ENCODE results near the gene LRRTM4. TPM values are rescaled to one million over a fixed set of nuclear protein-coding genes. Genes with fewer than 3 reads are reported as not detected.
A peak's percentile ranks its signal among the peaks of the same experiment; 100 is the strongest.

LRRTM4 gene
- total RNA-seq (0.19 TPM), polyA plus RNA-seq (ENCODE audit: insufficient read depth, low read depth, low replicate concordance) (not detected)
- long read RNA-seq, donor 1: 0 reads
- long read RNA-seq, donor 2: 0 reads
- long read RNA-seq, donor 3: 0 reads
- long read RNA-seq, donor 4: 0 reads
- long read RNA-seq, donor 5: 0 reads
- long read RNA-seq, donor 6: 0 reads
- long read RNA-seq, donor 7: 0 reads
- long read RNA-seq, donor 8: 0 reads
- long read RNA-seq, donor 9: 0 reads
- long read RNA-seq, donor 10: 0 reads

DNA sequence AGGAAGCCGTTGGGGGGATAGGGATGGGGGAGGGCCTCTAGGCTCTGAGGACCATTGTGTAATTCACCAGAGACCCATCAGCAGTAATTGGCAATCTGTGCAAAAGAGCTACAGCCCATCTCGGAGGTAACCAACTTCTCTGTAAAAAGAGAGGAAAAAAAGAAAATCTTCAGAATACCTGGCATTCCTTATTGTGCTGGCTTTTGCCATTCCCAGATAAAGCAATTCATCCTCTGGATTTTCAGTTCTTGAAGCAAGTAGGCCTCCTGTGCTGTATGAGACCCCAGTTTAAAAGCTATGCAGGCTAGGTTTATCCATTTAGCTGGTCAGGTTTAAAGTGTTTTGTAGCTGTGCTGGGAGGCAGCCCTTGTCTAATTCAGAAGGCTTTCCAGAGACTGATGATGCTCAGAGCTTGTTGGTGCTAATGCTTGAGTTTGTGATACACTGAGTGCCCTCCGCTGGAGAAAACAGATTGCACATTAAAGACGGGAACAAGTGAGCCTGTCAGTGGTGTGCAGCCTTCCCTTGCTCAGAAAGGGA lies at the start of gene LRRTM4:
LRRTM4 (minus strand) TSS at position 446 of the 540 bp plus-strand sequence.
- Histone ChIP-seq H3K27me3 (ENCODE audit: control insufficient read depth, insufficient read depth, low read length) (no peaks in the 10 kb centered on the region), H3K9me3 (ENCODE audit: control insufficient read depth in 2 of 3, insufficient read depth in 1 of 3, low read length in 3 of 3) (no peaks in the 10 kb centered on the region), H3K4me3 (ENCODE audit: low read length in 3 of 3) (peak within 1 kb of the TSS in 1 of 3 donors; percentile 39), H3K4me1 (ENCODE audit: control insufficient read depth in 2 of 3, insufficient read depth in 2 of 3, low read depth in 1 of 3, low read length in 3 of 3) (no peaks in the 10 kb centered on the region), H3K27ac (ENCODE audit: low read depth in 2 of 2, low read length in 2 of 2) (no peak within 1 kb of the TSS), H3K9ac (ENCODE audit: low read length in 3 of 3) (no peak within 1 kb of the TSS), H3K36me3 (ENCODE audit: control insufficient read depth in 2 of 3, insufficient read depth in 3 of 3, low read length in 3 of 3) (no peaks in the 10 kb centered on the region)
- TF ChIP-seq, protein P1, sequence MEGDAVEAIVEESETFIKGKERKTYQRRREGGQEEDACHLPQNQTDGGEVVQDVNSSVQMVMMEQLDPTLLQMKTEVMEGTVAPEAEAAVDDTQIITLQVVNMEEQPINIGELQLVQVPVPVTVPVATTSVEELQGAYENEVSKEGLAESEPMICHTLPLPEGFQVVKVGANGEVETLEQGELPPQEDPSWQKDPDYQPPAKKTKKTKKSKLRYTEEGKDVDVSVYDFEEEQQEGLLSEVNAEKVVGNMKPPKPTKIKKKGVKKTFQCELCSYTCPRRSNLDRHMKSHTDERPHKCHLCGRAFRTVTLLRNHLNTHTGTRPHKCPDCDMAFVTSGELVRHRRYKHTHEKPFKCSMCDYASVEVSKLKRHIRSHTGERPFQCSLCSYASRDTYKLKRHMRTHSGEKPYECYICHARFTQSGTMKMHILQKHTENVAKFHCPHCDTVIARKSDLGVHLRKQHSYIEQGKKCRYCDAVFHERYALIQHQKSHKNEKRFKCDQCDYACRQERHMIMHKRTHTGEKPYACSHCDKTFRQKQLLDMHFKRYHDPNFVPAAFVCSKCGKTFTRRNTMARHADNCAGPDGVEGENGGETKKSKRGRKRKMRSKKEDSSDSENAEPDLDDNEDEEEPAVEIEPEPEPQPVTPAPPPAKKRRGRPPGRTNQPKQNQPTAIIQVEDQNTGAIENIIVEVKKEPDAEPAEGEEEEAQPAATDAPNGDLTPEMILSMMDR (IDR thresholded peaks at IDR 0.05; ENCODE audit: borderline replicate concordance, extremely low read depth, insufficient read depth): no peak
- DNase-seq (peak in 3 of 5 donors; percentile 18 to 67 (median 40)), FAIRE-seq (no peak)
- intact Hi-C loops (cut with DNase I): no loop called here

DNA sequence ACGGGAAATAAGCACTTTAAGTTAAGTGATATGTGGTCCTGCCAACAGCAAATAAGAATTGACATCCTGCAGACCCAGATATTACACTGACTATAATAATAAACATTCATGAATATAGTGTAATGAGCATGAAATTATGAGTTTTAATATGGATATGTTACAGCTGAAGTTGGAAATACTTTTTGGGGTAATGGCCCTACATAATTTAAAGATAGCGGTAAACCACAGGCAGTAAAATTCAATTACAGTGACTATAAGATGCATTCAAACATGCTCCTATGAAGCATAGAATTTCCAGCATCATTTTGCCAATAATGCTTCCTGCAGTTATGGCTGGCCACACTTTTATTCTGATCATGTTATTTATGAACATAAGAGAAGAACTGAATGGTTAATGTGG lies 49.4 kb upstream of the LRRTM4 start:
- Histone ChIP-seq H3K4me3 (ENCODE audit: low read length in 3 of 3) (no peak overlapping the region), H3K36me3 (ENCODE audit: control insufficient read depth in 2 of 3, insufficient read depth in 3 of 3, low read length in 3 of 3) (no peaks in the 10 kb centered on the region), H3K9me3 (ENCODE audit: control insufficient read depth in 2 of 3, insufficient read depth in 1 of 3, low read length in 3 of 3) (no peaks in the 10 kb centered on the region), H3K4me1 (ENCODE audit: control insufficient read depth in 2 of 3, insufficient read depth in 2 of 3, low read depth in 1 of 3, low read length in 3 of 3) (no peaks in the 10 kb centered on the region), H3K27ac (ENCODE audit: low read depth in 2 of 2, low read length in 2 of 2) (no peak overlapping the region), H3K9ac (ENCODE audit: low read length in 3 of 3) (no peak overlapping the region), H3K27me3 (ENCODE audit: control insufficient read depth, insufficient read depth, low read length) (no peaks in the 10 kb centered on the region)
- intact Hi-C loops (cut with DNase I): no loop called here
- TF ChIP-seq, protein P1 (IDR thresholded peaks at IDR 0.05; ENCODE audit: borderline replicate concordance, extremely low read depth, insufficient read depth): no peak
- DNase-seq: no peak
- FAIRE-seq: no peak

DNA sequence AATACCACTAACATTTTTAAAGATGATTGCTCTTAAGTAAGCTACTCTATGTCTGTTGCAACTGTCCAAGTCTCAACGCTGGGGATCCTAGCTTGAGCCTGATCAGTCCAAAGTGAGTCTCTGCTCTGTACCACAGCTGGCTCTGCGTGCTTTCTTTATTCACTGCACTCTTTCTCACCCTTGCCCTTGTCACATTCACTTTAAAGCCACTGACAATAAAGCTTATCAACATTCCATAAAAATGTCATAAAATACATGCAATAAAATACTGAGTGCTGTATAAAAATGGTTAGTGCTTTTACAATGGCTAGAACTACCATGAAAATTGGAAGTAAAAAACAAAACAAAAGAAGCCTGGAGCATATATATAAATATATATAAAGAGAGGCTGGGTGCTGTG lies 45.5 kb upstream of the LRRTM4 start:
- peak in 3 of 5 donors; percentile 28 to 84 (median 64) for DNase-seq

More for the DNA sequence above, 45.5 kb upstream of the LRRTM4 start:
- H3K4me3 ChIP-seq (ENCODE audit: low read length in 3 of 3): no peak overlapping the region
- no peak overlapping the region for H3K9ac ChIP-seq (ENCODE audit: low read length in 3 of 3)
- H3K9me3 ChIP-seq (ENCODE audit: control insufficient read depth in 2 of 3, insufficient read depth in 1 of 3, low read length in 3 of 3): no peaks in the 10 kb centered on the region
- TF ChIP-seq, protein P1 (IDR thresholded peaks at IDR 0.05; ENCODE audit: borderline replicate concordance, extremely low read depth, insufficient read depth): no peak
- no peaks in the 10 kb centered on the region for H3K4me1 ChIP-seq (ENCODE audit: control insufficient read depth in 2 of 3, insufficient read depth in 2 of 3, low read depth in 1 of 3, low read length in 3 of 3)
- no peak overlapping the region for H3K27ac ChIP-seq (ENCODE audit: low read depth in 2 of 2, low read length in 2 of 2)
- intact Hi-C loops (cut with DNase I): no loop called here
- no peaks in the 10 kb centered on the region for H3K27me3 ChIP-seq (ENCODE audit: control insufficient read depth, insufficient read depth, low read length)
- H3K36me3 ChIP-seq (ENCODE audit: control insufficient read depth in 2 of 3, insufficient read depth in 3 of 3, low read length in 3 of 3): no peaks in the 10 kb centered on the region
- FAIRE-seq: no peak
